Activated effector memory CD4-positive, alpha-beta T cell treated with Interleukin-2 at 50 U/mL for 16 hours (primary cell): ENCODE measurements around the gene CACNG1.

Experiments used
- DNase-seq: peaks from one replicate; pipeline ENCODE4 v3.0.0-alpha.2; 2020

CACNG1 gene

GRCh38 chr17:67044016-67044772, at the start of gene CACNG1:
CACNG1 (plus strand) TSS chr17:67044554; CDS start chr17:67044661, 107 bp downstream.
- no peak for DNase-seq

DNA sequence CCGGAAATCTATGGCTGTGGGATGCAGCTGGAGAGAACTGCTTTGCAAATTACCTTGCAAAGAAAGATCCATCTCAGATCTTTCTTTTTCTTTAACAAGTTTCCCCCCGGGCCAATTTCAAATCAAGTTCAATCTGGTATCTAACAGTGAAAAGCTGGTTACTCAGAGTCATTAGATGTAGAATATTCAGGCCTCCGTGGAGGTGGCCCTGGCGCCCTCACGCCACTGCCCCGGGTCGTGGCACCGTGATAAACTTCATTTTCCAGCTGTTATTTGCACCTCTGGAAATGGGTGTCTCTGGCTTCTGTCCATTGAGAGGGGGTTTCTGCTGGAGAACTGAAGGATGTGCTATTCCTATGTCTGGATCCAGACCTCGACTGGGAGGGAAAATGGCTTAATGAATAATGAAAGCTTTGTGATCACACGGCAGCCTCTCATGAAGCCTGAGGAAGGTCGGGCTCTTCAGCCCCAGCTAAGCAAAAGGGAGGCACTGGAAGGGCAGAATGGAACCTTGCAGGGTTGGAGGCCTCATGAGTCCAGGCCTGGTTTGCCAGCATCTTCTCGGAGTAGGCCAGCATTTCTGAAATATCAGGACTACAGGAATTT, 49.3 kb upstream of the CACNG1 start:
- DNase-seq, result no peak

DNA sequence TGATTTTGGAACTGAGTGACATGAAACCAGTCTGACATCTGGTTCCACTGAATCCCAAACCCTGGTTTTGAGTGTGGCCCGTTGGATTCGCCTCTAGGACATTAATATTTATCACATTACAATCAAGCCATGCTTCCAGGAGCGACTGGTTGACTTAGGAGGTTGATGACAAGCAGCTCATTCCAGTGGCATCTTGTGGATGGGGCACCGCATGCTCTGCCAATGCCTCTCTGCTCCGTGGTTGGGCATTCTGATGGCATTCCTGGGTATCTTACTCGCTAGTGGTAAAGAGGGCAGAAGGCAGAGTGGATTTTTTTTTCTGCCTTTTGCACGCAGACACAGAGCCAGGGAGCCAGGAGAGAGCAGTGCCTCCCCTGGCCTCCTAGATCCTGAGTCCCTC, 48.4 kb upstream of the CACNG1 start:
- DNase-seq, result no peak

DNA sequence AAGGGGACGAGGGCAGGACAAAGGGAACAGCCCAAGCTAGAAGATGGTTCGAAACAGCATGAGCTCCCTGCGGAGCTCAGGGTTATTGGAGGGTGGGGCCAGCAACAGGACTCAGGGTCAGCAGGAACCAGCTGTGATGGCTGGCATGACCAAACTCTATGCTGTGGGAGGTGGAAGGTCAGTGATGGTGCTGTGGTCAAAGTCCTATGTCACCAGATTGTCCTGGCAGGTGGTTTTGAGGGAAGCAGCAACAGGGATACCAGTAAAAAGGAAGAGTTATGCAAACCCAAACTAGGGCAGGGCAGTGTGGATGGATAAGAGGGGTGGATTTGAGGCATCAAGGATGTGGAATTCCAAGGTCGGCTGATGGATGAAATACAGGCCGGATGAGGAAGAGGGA, 47.4 kb upstream of the CACNG1 start:
- no peak for DNase-seq

DNA sequence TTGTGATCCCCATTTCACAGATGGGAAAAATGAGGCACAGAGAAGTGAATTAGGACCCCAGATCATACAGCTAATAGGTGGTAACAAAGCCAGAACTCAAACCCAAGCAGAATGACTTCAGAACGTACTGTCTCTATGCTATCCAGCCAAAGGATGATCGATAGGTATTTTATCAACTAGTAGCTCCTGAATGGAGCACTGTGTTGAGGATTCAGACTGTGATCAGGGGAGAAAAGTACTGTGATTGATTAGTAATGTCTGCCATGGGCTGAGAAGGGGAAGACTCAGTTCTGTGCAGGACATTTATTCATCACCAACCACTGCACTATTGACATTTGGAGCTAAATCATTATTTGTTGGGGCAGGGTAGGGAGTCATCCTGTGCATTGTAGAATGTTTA, 41.1 kb upstream of the CACNG1 start:
- no peak for DNase-seq

DNA sequence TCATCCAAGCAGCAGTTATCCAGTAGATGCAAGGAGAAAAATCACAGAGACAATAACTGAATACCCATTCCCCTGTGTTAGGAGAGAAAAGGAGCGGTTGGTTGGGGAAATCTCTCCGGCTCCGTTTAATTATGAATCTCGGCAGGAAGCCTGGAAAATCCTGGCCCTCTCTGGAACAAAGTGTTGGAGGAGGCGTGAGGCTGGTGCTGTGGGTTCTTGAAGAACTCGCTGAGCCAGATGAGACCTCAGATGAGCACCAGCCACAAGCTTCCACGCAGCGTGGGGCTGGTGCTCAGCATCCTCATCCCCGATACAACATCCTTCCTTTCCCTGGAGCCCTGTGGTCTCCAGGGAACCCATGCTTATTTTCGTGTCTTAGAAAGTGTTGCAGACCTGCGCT, 40.2 kb upstream of the CACNG1 start:
- no peak for DNase-seq

DNA sequence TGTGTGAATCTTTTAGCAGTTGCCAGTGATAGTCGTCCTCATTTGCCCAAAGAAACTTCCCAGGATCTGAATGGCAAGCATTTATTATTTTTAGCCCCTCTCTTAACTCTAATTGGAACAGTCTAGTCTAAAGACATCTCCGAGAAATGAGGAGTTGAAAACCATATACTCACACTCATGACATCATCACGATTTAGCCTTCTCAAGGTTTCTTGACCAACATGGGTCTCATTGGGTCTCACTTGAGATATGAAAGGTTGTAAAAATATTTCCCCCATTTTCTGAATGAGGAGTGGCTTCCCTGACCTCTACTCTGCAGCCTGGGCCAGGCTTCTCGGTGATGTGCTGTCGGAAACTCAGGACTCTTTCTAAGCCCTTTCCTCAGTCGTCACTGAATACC, 37.1 kb upstream of the CACNG1 start:
- no peak for DNase-seq

- DNase-seq, result no peak
These were observed 36.3 kb upstream of the CACNG1 start for GRCh38 chr17:67008101-67008500.

- DNase-seq, result no peak
These were observed 32.7 kb upstream of the CACNG1 start for GRCh38 chr17:67011527-67012175.

DNA sequence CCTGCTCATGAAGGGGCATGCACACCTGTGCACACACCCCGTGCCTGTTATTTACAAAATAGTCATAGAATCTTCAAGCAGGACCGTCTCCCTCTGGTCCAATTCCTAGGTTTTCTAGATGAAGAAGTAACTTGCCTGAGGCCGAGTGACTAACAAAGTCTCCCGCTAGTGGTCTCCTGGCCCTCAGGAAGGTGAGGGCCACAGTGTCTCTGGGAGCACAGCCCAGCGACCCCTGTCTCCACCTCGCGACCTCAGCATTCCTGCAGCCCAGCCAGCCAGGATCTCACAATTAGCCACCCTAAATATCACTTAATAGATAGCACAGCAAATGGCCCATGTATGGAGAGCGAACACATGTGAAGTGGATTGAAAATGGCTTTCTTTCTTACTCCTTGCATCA, 30.5 kb upstream of the CACNG1 start:
- DNase-seq, result no peak

- DNase-seq, result no peak
These were observed 29.4 kb upstream of the CACNG1 start for GRCh38 chr17:67015001-67015400.

DNA sequence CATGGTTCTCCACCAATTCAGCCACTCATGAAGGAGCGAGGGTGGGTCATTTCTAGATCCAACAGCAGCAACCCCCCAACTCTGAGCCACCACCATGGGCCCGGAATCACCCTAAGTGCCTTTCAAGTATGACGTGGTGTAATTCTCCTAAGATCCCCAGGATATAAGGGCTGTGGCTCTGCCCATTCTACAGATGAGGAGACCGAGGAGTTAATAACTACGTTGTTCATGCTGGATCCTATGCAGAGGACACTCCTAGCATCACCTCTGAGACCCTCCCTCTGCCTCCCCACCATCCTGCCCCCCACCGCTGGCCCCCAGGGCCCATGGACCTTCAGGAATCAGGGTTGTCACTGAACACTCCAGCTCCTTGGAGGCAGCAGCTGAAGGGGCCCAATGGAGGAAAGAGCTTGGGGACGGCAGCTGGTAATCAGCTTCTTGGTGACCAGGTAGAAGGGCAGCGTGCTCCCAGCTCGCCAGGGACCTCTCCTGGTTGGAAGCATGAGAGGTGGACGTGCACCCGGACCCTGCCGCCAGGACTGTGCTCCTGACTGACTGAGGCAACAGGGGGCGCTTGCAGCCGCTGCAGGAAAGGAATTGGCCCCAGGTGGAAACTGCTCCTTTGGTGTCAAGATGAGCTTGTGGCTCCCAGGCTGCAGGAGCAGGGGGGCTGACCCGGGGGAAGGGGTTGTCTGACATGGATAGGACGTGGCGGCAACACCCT, 28.2 kb upstream of the CACNG1 start:
- no peak for DNase-seq

- no peak for DNase-seq
These were observed 26.4 kb upstream of the CACNG1 start for GRCh38 chr17:67017910-67018309.

GRCh38 chr17:67018471-67019434, 25.6 kb upstream of the CACNG1 start:
- DNase-seq, result no peak

DNA sequence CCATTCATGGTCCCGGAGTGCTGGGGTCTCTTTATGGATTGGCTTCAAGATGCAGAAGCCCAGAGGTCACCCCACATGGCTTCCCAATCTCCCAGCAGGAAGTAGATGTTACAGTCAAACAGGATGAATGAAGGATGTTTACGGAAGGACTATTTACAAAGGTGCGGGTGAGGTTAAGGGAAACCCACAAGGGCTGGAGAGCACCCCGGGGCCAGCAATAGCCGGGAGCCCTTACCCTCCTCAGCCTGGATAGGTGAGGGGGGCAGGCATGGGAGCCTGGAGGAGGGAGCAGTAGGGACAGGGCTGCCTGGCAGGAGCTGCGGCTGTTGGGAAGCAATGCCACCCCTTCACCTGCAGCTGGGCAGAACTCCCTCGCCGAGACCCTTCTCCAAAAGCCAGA, 24.5 kb upstream of the CACNG1 start:
- no peak for DNase-seq

DNA sequence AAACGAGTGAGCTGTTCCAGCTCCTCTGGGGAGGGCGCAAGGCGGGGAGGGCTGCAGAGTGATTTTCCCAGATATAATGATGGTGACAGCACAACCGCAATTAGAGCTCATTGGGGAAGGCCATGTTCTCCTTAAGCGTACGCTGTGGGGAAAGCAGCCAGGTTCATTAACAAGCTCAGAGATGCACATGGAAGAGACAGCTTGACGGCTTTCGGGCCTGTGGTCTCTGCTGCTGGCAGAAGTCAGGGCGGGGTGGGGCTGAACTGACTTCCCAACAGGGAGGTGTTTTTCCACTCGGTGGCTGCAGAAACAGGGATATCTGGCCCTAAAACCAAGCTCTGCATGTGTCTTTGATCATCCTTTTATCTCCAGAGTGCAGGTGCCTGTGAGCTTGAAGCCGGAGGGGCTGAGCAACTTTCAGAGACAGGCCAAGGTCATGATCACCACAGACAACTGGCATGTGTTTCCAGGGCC, 24.0 kb upstream of the CACNG1 start:
- DNase-seq, result no peak

- DNase-seq, result no peak
These were observed 23.2 kb upstream of the CACNG1 start for GRCh38 chr17:67021196-67021595.

GRCh38 chr17:67021743-67022450, 22.5 kb upstream of the CACNG1 start:
- no peak for DNase-seq

DNA sequence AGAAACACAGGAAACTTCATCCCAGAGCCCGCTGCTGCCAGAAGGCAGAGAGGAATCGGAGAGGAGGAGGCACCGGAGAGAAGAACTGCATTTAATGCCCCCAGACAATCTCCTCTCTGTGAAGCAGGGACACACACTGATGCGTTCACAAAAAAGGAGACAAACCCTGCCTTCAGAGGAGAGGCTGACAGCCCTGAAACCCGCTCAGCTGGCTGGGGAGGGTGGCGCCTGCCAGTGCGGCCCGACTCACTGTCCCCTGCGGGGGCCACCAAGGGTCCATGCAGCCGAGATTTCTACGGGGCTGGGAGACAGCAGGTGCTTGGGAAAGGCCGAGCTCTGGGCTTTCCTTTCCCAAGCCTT, 21.9 kb upstream of the CACNG1 start:
- no peak for DNase-seq

GRCh38 chr17:67024736-67025135, 19.6 kb upstream of the CACNG1 start:
- no peak for DNase-seq

DNA sequence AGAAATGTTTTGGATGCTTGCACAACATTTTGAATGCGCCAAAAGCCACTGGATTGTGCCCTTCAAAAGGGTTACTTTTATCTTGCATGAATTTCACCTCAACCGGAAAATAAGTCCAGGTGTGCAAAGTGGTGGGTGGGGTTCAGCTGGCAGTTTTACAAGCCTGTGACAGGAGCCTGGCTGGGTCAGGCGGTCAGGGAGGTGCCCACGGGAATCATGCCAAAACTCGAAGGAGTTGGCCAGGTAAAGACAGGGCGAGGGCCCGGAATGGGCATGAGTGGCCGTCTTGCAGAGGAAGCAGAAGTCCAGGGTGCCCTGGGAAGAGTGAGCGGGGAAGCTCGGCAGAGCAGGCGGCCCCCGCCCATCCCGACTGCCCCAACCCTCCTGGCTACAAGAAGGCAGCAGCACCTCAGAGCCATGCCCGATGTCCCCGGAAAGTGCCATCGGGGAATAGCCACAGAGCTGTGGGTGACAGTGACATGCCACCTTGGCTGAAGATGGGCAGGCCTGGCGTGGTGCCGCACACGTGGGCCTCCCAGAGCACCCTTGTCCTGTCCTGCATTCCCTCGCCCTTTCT, 19.1 kb upstream of the CACNG1 start:
- no peak for DNase-seq
